ENCODE data around the gene PILRB.
"Not testable (repeated sequence)": the region's sequence is repeated elsewhere in the genome, so short reads cannot be mapped to it uniquely, and the experiment has no call there.

PILRB gene

GRCh38 chr7:100356416-100357068, 1.4 kb upstream of the PILRB start:
- no peak for DNase-seq (ENCODE audit: low spot score)

GRCh38 chr7:100357131-100357561, 771 bp upstream of the PILRB start:
- no peak for DNase-seq (ENCODE audit: low spot score)

- no peak for DNase-seq (ENCODE audit: low spot score)
These were observed 918 bp downstream of the PILRB start for GRCh38 chr7:100358857-100359212.

GRCh38 chr7:100360135-100360854, 2.4 kb downstream of the PILRB start:
- DNase-seq (ENCODE audit: low spot score) = no peak

GRCh38 chr7:100363098-100363497, 5.2 kb downstream of the PILRB start:
- DNase-seq (ENCODE audit: low spot score) = no peak

GRCh38 chr7:100363797-100364196, 5.9 kb downstream of the PILRB start:
- DNase-seq (ENCODE audit: low spot score) = not testable (repeated sequence)

- DNase-seq (ENCODE audit: low spot score) = no peak
These were observed 6.6 kb downstream of the PILRB start for GRCh38 chr7:100364480-100364879.

GRCh38 chr7:100365998-100366367, 8.1 kb downstream of the PILRB start:
- not testable (repeated sequence) for DNase-seq (ENCODE audit: low spot score)

GRCh38 chr7:100366411-100367250, 8.7 kb downstream of the PILRB start:
- DNase-seq (ENCODE audit: low spot score) = no peak

- no peak for DNase-seq (ENCODE audit: low spot score)
These were observed 9.3 kb downstream of the PILRB start for GRCh38 chr7:100367251-100367620.

- DNase-seq (ENCODE audit: low spot score) = no peak
These were observed 10.0 kb downstream of the PILRB start for GRCh38 chr7:100367676-100368613.

GRCh38 chr7:100369105-100369504, 11.2 kb downstream of the PILRB start:
- no peak for DNase-seq (ENCODE audit: low spot score)

GRCh38 chr7:100370303-100370702, 12.4 kb downstream of the PILRB start:
- DNase-seq (ENCODE audit: low spot score) = no peak

- DNase-seq (ENCODE audit: low spot score) = no peak
These were observed 12.8 kb downstream of the PILRB start for GRCh38 chr7:100370746-100371145.

- no peak for DNase-seq (ENCODE audit: low spot score)
These were observed 13.7 kb downstream of the PILRB start for GRCh38 chr7:100371561-100372171.

GRCh38 chr7:100372256-100372655, 14.3 kb downstream of the PILRB start:
- DNase-seq (ENCODE audit: low spot score) = no peak

GRCh38 chr7:100372694-100373093, 14.8 kb downstream of the PILRB start:
- no peak for DNase-seq (ENCODE audit: low spot score)

GRCh38 chr7:100373261-100373831, 15.4 kb downstream of the PILRB start, which contains the start of gene PILRA:
PILRA (plus strand) TSS chr7:100373487; CDS start chr7:100373657, 170 bp downstream.
- no peak for DNase-seq (ENCODE audit: low spot score)

GRCh38 chr7:100373870-100374598, 16.1 kb downstream of the PILRB start:
- not testable (repeated sequence) for DNase-seq (ENCODE audit: low spot score)

- no peak for DNase-seq (ENCODE audit: low spot score)
These were observed 16.7 kb downstream of the PILRB start for GRCh38 chr7:100374601-100375000.

All from hematopoietic multipotent progenitor cell treated with erythropoietin and hydrocortisone succinate and interleukin-3 and kit ligand, for 15 days (in vitro differentiated cells).